ENCODE data around the gene RPLP1.

DNA sequence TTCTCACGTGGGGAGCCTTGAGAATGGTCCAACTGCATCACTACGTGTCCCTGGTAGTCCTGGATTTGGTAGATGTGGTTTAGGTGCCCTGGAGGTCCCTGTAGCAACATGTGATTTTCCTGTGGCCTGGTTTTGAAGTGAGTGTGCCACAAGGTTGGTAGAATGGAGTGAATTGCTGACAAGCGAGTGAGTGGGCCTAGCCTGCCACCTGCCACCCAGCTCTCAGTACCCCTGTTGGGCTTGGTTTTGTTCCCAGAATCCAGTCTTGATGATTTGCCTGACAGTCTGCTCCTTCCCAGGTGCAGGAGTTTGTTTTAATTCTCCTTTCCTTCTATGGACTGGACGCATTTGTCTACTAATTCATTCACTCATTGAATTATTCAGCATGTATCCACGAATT, 19.4 kb downstream of the RPLP1 start:
- TF ChIP-seq, protein P1, sequence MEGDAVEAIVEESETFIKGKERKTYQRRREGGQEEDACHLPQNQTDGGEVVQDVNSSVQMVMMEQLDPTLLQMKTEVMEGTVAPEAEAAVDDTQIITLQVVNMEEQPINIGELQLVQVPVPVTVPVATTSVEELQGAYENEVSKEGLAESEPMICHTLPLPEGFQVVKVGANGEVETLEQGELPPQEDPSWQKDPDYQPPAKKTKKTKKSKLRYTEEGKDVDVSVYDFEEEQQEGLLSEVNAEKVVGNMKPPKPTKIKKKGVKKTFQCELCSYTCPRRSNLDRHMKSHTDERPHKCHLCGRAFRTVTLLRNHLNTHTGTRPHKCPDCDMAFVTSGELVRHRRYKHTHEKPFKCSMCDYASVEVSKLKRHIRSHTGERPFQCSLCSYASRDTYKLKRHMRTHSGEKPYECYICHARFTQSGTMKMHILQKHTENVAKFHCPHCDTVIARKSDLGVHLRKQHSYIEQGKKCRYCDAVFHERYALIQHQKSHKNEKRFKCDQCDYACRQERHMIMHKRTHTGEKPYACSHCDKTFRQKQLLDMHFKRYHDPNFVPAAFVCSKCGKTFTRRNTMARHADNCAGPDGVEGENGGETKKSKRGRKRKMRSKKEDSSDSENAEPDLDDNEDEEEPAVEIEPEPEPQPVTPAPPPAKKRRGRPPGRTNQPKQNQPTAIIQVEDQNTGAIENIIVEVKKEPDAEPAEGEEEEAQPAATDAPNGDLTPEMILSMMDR (IDR thresholded peaks at IDR 0.05; ENCODE audit: borderline replicate concordance, extremely low read depth, low read length, poor library complexity, severe bottlenecking): no peak
- no peak for TF ChIP-seq EZH2 (IDR thresholded peaks at IDR 0.05; ENCODE audit: borderline replicate concordance, low read depth, low read length, severe bottlenecking)
